OCI-LY7 (cell line): ENCODE results near the gene AMMECR1. TPM values are rescaled to one million over a fixed set of nuclear protein-coding genes. Genes with fewer than 3 reads are reported as not detected.

ENCODE experiments used
- BruUV-seq: library from RNA; stranded (reverse); fragments of 400-500 nt; replicated peaks from 2 replicates; lab custom pipeline; 2021; lab: Mats Ljungman, UMichigan
- CTCF ChIA-PET: fragments of 300-600 bp; sonication (Branson Sonifier 250); formaldehyde crosslinking; loops from one replicate; lab custom pipeline; 2022; ENCODE audit warnings: antibody characterized with exemption; ENCODE audit not compliant: unreplicated experiment; lab: Charles Lee
- POLR2A ChIA-PET: fragments of 300-600 bp; sonication (Branson Sonifier 250); formaldehyde crosslinking; loops from one replicate; lab custom pipeline; 2022; ENCODE audit warnings: antibody characterized with exemption; lab: Charles Lee
- DNase-seq: peaks from one replicate; pipeline ENCODE4 v3.0.0-alpha.2; 2015; ENCODE audit warnings: low spot score
- H2AFZ ChIP-seq: fragments of 200-600 bp; sonication (generic), shearing (Covaris generic); 2 replicates; pipeline ENCODE4 v1.6.1; 2014; ENCODE audit warnings: mild to moderate bottlenecking, antibody characterized with exemption, low read length, moderate library complexity
- H3K27ac ChIP-seq: fragments of 200-600 bp; sonication (generic); 2 replicates; pipeline ENCODE4 v1.5.1; 2014; ENCODE audit warnings: mixed run types, low read depth, mild to moderate bottlenecking, moderate library complexity, low read length, inconsistent platforms; ENCODE audit not compliant: poor library complexity, severe bottlenecking
- H3K36me3 ChIP-seq: fragments of 200-600 bp; sonication (generic); 2 replicates; pipeline ENCODE4 v1.6.1; 2014; ENCODE audit warnings: mild to moderate bottlenecking, antibody characterized with exemption, low read length, moderate library complexity, mixed read lengths; ENCODE audit not compliant: insufficient read depth
- H3K4me1 ChIP-seq: fragments of 200-600 bp; sonication (generic); 2 replicates; pipeline ENCODE4 v1.5.1; 2014; ENCODE audit warnings: mild to moderate bottlenecking, low read length; ENCODE audit not compliant: insufficient read depth, poor library complexity, severe bottlenecking
- H3K4me2 ChIP-seq: fragments of 200-600 bp; sonication (generic); 2 replicates; pipeline ENCODE4 v1.6.1; 2014; ENCODE audit warnings: mild to moderate bottlenecking, low read length
- H3K4me3 ChIP-seq: fragments of 200-600 bp; sonication (generic); 2 replicates; pipeline ENCODE4 v1.5.1; 2014; ENCODE audit warnings: mild to moderate bottlenecking, low read depth, low read length; ENCODE audit not compliant: poor library complexity, severe bottlenecking
- H3K79me2 ChIP-seq: fragments of 200-600 bp; sonication (generic); 2 replicates; pipeline ENCODE4 v1.6.1; 2016; ENCODE audit warnings: low read depth, mild to moderate bottlenecking, low read length, moderate library complexity, mixed read lengths; ENCODE audit not compliant: insufficient read depth
- H3K9me2 ChIP-seq: fragments of 200-600 bp; sonication (generic); 2 replicates; pipeline ENCODE4 v1.6.1; 2016; ENCODE audit warnings: mild to moderate bottlenecking, low read length, mixed read lengths; ENCODE audit not compliant: insufficient read depth
- H3K9me3 ChIP-seq: fragments of 200-600 bp; sonication (generic); 2 replicates; pipeline ENCODE4 v1.6.1; 2014; ENCODE audit warnings: mild to moderate bottlenecking, mixed run types, low read length, mixed read lengths
- H4K20me1 ChIP-seq: fragments of 200-600 bp; sonication (generic); 2 replicates; pipeline ENCODE4 v1.6.1; 2014; ENCODE audit warnings: mild to moderate bottlenecking, antibody characterized with exemption, low read length, moderate library complexity, mixed read lengths; ENCODE audit not compliant: insufficient read depth
- CTCF ChIP-seq: fragments of 200-600 bp; sonication (generic); conservative IDR thresholded peaks from 2 replicates; pipeline ENCODE4 v1.5.1; 2014; ENCODE audit warnings: mild to moderate bottlenecking, antibody characterized with exemption, low read length, moderate library complexity, mixed read lengths
- EZH2phosphoT487 ChIP-seq: fragments of 200-600 bp; sonication (generic); IDR thresholded peaks from 2 replicates; pipeline ENCODE4 v1.6.1; 2018; ENCODE audit warnings: low read depth, borderline replicate concordance, mild to moderate bottlenecking, mixed run types, antibody characterized with exemption, low read length, moderate library complexity, mixed read lengths
- intact Hi-C: fragments of 100-400 bp; cut with micrococcal nuclease; formaldehyde crosslinking; loops from one replicate; pipeline ENCODE4 v1.10.0; 2022; ENCODE audit not compliant: unreplicated experiment
- total RNA-seq, 2 experiments: library from RNA; depleted of rRNA in 1 of 2; stranded (reverse); fragments of >200 nt in 1 of 2; shearing (Covaris generic) in 1 of 2; gene quantifications; 2 replicates each; pipeline ENCODE4 v1.2.3, GENCODE V29; 2014 to 2022

AMMECR1 gene
- total RNA-seq, 2 experiments from 2014 or later: 19.1 to 32.3 TPM

- no peak for TF ChIP-seq EZH2phosphoT487
- TF ChIP-seq CTCF: no peak
- Histone ChIP-seq H2AFZ (no peak overlapping the region), H3K4me1 (no peaks in the 10 kb centered on the region), H4K20me1 (no peaks in the 10 kb centered on the region), H3K9me3 (no peaks in the 10 kb centered on the region), H3K4me2 (no peak overlapping the region), H3K9me2 (no peaks in the 10 kb centered on the region), H3K27ac (no peak overlapping the region), H3K36me3 (no peaks in the 10 kb centered on the region), H3K4me3 (no peak overlapping the region), H3K79me2 (no peaks in the 10 kb centered on the region)
- intact Hi-C loops: no loop called here
- DNase-seq: no peak
- POLR2A ChIA-PET: no interaction called here
- CTCF ChIA-PET: no interaction called here
- BruUV-seq: no TSS peak
These were observed 35.0 kb downstream of the AMMECR1 start for GRCh38 chrX:110282922-110283321.

DNA sequence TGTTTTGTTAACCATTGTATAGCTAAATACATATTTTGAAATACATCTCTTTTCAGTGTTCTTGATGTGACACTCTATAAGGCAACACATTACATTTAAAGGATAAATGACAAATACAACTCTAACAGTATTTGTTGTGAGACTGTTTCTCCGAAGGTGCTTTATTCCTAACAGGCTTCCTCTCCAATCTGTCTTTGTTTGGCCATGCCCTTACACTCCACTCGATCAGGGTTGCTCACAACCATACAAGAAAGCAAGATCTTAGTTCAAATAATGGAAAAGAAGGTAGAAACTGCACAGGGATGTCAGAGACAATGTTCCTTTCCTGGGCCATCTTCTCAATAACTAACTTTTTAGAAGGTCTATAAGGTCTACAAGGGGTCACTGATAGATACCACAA lies 36.5 kb downstream of the AMMECR1 start:
- TF ChIP-seq CTCF (no peak), EZH2phosphoT487 (no peak)
- BruUV-seq: no TSS peak
- ChIA-PET POLR2A (no interaction called here), CTCF (no interaction called here)
- Histone ChIP-seq H4K20me1 (no peaks in the 10 kb centered on the region), H3K27ac (no peak overlapping the region), H3K4me2 (no peak overlapping the region), H3K9me3 (no peaks in the 10 kb centered on the region), H3K4me3 (no peak overlapping the region), H2AFZ (no peak overlapping the region), H3K4me1 (no peaks in the 10 kb centered on the region), H3K9me2 (no peaks in the 10 kb centered on the region), H3K79me2 (no peaks in the 10 kb centered on the region), H3K36me3 (no peaks in the 10 kb centered on the region)
- DNase-seq: no peak
- intact Hi-C loops: no loop called here

GRCh38 chrX:110280954-110281353 lies 36.9 kb downstream of the AMMECR1 start:
- Histone ChIP-seq H3K4me2 (no peak overlapping the region), H3K36me3 (no peaks in the 10 kb centered on the region), H3K4me3 (no peak overlapping the region), H3K9me3 (no peaks in the 10 kb centered on the region), H3K79me2 (no peaks in the 10 kb centered on the region), H4K20me1 (no peaks in the 10 kb centered on the region), H3K27ac (no peak overlapping the region), H2AFZ (no peak overlapping the region), H3K4me1 (no peaks in the 10 kb centered on the region), H3K9me2 (no peaks in the 10 kb centered on the region)
- TF ChIP-seq EZH2phosphoT487: no peak
- TF ChIP-seq CTCF: no peak
- BruUV-seq: no TSS peak
- no peak for DNase-seq
- ChIA-PET CTCF (no interaction called here), POLR2A (no interaction called here)
- intact Hi-C loops: no loop called here
